Ishikawa (cell line): ENCODE results near the gene PTP4A2.

Experiments
- CEBPB ChIP-seq: IDR thresholded peaks from 2 replicates; pipeline ENCODE4 v1.6.1; 2012
- CREB1 ChIP-seq: IDR thresholded peaks from 2 replicates; pipeline ENCODE4 v1.6.1; 2012; ENCODE audit warnings: low read depth
- EGR1 ChIP-seq: IDR thresholded peaks from 2 replicates; pipeline ENCODE4 v1.6.1; 2012
- EP300 ChIP-seq: IDR thresholded peaks from 2 replicates; pipeline ENCODE4 v1.6.1; 2012; ENCODE audit warnings: borderline replicate concordance
- FOXM1 ChIP-seq: IDR thresholded peaks from 2 replicates; pipeline ENCODE4 v1.6.1; 2012; ENCODE audit warnings: low read depth, borderline replicate concordance
- MAX ChIP-seq: IDR thresholded peaks from 2 replicates; pipeline ENCODE4 v1.6.1; 2012
- NFIC ChIP-seq: IDR thresholded peaks from 2 replicates; pipeline ENCODE4 v1.6.1; 2012
- RAD21 ChIP-seq: IDR thresholded peaks from 2 replicates; pipeline ENCODE4 v1.6.1; 2012; ENCODE audit warnings: low read depth
- REST ChIP-seq: IDR thresholded peaks from 2 replicates; pipeline ENCODE4 v1.6.1; 2012; ENCODE audit warnings: low read depth, mild to moderate bottlenecking
- TAF1 ChIP-seq: IDR thresholded peaks from 2 replicates; pipeline ENCODE4 v1.6.1; 2012; ENCODE audit warnings: low read depth, mild to moderate bottlenecking
- TCF12 ChIP-seq: IDR thresholded peaks from 2 replicates; pipeline ENCODE4 v1.6.1; 2012; ENCODE audit warnings: low read depth
- TEAD4 ChIP-seq: IDR thresholded peaks from 2 replicates; pipeline ENCODE4 v1.6.1; 2012
- USF1 ChIP-seq: IDR thresholded peaks from 2 replicates; pipeline ENCODE4 v1.6.1; 2012
- YY1 ChIP-seq: IDR thresholded peaks from 2 replicates; pipeline ENCODE4 v1.6.1; 2012; ENCODE audit warnings: low read depth
- ZBTB7A ChIP-seq: IDR thresholded peaks from 2 replicates; pipeline ENCODE4 v1.6.1; 2012; ENCODE audit warnings: low read depth

Gene PTP4A2

GRCh38 chr1:31959521-31960340 lies 21.6 kb upstream of the PTP4A2 start:
- TF ChIP-seq TEAD4 (no peak), MAX (no peak), EGR1 (no peak), CEBPB (no peak), FOXM1 (no peak), USF1 (no peak), YY1 (no peak), TCF12 (no peak), ZBTB7A (no peak), CREB1 (no peak), EP300 (no peak), NFIC (no peak), RAD21 (no peak), TAF1 (no peak), REST (no peak)

- TF ChIP-seq ZBTB7A = no peak
- no peak for TF ChIP-seq REST
- TF ChIP-seq EGR1 = no peak
- TF ChIP-seq RAD21 = no peak
- TF ChIP-seq CEBPB = no peak
Observed at GRCh38 chr1:31957701-31958674, 19.8 kb upstream of the PTP4A2 start.

GRCh38 chr1:31955917-31956736 lies 18.0 kb upstream of the PTP4A2 start:
- no peak for TF ChIP-seq TCF12
- no peak for TF ChIP-seq CEBPB
- TF ChIP-seq USF1 = no peak
- TF ChIP-seq ZBTB7A = no peak
- no peak for TF ChIP-seq TEAD4

- TF ChIP-seq RAD21 = no peak
- no peak for TF ChIP-seq TAF1
- no peak for TF ChIP-seq ZBTB7A
- TF ChIP-seq EP300 = no peak
- no peak for TF ChIP-seq YY1
- no peak for TF ChIP-seq NFIC
- TF ChIP-seq TEAD4 = no peak
- TF ChIP-seq CEBPB = no peak
- no peak for TF ChIP-seq MAX
- no peak for TF ChIP-seq TCF12
- no peak for TF ChIP-seq FOXM1
- no peak for TF ChIP-seq CREB1
- TF ChIP-seq EGR1 = no peak
- TF ChIP-seq REST = no peak
- no peak for TF ChIP-seq USF1
Observed at GRCh38 chr1:31954607-31955283, 16.6 kb upstream of the PTP4A2 start.
